GM12872 (cell line): ENCODE data around the gene SPAG8.

Experiments
- CTCF ChIP-seq: IDR thresholded peaks from 3 replicates; pipeline ENCODE4 v1.5.1; 2011; ENCODE audit warnings: low read depth, mild to moderate bottlenecking, low read length, moderate library complexity; ENCODE audit not compliant: insufficient read depth

Gene SPAG8

GRCh38 chr9:35835216-35835632, 23.2 kb upstream of the SPAG8 start:
- peak; percentile 48 for TF ChIP-seq CTCF

DNA sequence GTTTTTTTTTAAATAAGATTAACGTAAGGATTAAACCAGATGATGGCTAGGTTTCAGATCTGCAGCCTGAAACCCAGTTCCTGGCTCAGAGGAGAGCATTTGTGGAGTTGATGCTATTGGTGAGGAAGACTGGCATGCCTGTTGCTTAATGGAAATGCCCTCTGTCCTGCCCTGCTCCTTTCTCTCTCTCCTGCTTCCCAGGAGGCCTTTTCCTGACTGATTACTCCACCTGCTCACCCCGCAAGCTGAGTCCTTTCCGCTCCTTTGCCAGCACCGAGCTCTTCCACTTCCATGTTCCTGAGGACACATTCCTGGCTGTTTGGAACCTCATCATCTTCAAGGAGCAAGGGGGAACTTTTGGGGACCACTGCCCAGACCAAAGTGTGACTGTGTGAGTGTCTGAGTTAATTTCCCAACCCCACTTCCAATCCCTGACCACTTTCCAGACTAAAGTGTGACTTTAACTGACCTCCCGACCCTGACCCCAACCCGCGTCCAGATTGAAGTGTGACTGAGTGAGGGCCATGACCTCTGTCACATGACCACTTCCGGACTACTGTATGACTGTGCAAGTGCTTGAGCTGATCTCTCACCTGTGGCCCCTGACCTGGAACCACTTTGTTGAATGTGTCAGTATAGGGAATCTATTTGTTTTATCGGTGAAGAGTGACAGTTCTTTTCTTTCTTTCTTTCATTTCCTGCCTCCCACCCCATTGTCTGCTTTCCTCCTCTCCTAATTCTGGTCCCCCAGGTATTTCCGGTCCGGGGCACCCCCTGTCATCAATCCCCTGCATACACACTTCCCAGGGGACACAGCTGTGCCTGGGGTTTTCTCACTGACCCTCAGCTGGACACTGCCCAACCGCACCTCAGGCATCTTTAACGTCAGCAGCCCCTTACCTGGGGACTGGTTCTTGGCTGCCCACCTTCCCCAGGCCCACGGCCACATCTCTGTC, 22.5 kb upstream of the SPAG8 start:
- TF ChIP-seq CTCF: no peak

DNA sequence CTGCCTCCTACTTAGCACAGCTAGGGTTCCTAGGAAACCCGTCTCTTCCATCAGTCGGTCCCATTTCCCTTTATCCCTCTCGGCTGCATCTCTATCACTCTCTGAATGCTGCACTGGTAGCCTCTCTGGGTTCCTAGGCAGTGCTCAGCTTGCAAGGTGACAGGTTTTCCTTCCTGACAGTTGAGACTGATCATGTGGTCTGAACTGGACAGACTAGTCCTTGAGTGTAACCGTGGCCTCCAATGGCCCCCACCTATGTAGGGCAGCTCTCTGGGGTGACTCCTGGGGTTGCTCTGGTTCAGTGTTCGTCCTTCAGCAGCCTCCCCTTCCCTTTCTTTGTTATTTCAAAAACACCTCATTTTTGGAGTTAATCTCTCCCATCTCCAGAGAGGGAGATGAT, 20.8 kb upstream of the SPAG8 start:
- TF ChIP-seq CTCF: no peak

DNA sequence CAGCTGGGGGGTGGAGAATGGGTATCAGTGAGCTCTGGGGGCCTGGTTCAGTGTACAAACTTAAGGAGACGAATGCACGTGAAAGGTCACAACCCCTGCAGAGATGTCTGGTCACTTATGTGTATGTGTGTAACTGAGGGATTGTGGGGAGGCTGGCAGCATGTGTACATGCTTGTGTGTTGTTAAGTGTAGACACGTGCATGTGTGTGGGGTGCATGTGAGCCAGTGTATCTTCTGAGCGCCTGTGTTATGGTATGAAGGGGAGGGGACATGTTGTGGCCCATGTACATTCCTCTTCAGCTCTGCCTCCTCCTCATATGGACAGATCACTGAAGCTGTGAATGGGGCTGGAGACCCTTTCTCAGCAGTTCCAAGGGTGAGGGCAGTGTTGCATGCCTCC, 19.0 kb upstream of the SPAG8 start:
- no peak for TF ChIP-seq CTCF

GRCh38 chr9:35829764-35830096, 17.7 kb upstream of the SPAG8 start:
- no peak for TF ChIP-seq CTCF

GRCh38 chr9:35829084-35829763, 17.2 kb upstream of the SPAG8 start, which contains the start of gene TMEM8B:
TMEM8B (plus strand) TSS chr9:35829228; CDS start chr9:35829448, 220 bp downstream.
- TF ChIP-seq CTCF: no peak

DNA sequence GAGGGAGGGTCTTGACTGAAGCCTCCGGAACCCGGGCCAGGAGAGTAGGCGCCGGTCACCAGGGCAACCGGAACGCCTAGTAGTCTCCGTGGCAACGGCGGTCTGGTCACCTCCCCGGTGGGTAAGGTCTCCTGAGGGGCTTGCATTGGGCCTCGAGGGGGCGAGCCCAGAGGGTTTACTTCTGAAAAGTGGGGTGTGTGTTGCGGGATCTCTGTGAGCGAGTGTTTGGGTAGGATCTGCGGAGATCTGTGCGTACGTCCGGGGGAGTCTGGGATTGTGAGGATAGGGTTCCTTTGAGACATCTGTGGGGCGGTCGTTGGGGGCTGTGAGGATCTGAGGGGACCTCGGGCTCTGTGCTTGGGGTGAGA, 16.6 kb upstream of the SPAG8 start, which contains the start of gene FAM221B:
TSS of gene FAM221B (minus strand) at position 17 of the 368 bp plus-strand sequence. CDS start 2,571 bp downstream, outside the sequence.
- TF ChIP-seq CTCF: no peak
